Measurements from ENCODE around the gene PRKCZ. TPM values are rescaled to one million over a fixed set of nuclear protein-coding genes. Genes with fewer than 3 reads are reported as not detected.

Gene PRKCZ
- total and polyA plus RNA-seq, 2 experiments from 2014 or later, result 26.2 to 36.9 TPM

- Mint-ChIP-seq H3K36me3 (ENCODE audit: low read depth) (no peaks in the 10 kb centered on the region), H3K4me1 (peaks cover 19% of the 10 kb centered on the region), H3K9me3 (no peaks in the 10 kb centered on the region), H3K27me3 (ENCODE audit: insufficient read depth, low read depth, poor library complexity) (peaks cover 24% of the 10 kb centered on the region), H3K27ac (no peak overlapping the region), H3K4me3 (no peak overlapping the region)
- no peaks in the 10 kb centered on the region for H3K9me2 ChIP-seq (ENCODE audit: insufficient read depth)
- H3K27ac ChIP-seq (ENCODE audit: low read depth), result no peak overlapping the region
- peaks cover 10% of the 10 kb centered on the region; the same call in 1 of the 2 replicates for H3K4me1 ChIP-seq (ENCODE audit: insufficient read depth)
- no peaks in the 10 kb centered on the region for H4K20me1 ChIP-seq (replicated peaks; ENCODE audit: insufficient read depth)
- ATAC-seq, result no peak
- TF ChIP-seq STAT1 (IDR thresholded peaks at IDR 0.05; ENCODE audit: unreplicated experiment) (no peak), CREB1 (CRISPR knock-in tag; IDR thresholded peaks at IDR 0.05; ENCODE audit: low read depth) (no peak), ZNF462 (CRISPR knock-in tag; IDR thresholded peaks at IDR 0.05) (no peak), EZH2 (IDR thresholded peaks at IDR 0.05; ENCODE audit: low read depth, unreplicated experiment) (no peak), REST (IDR thresholded peaks at IDR 0.05; ENCODE audit: unreplicated experiment) (no peak), CTCF (conservative IDR thresholded peaks at IDR 0.05; ENCODE audit: low read depth in 2 of 2) (no peak), NANOG (IDR thresholded peaks at IDR 0.05; ENCODE audit: borderline replicate concordance) (no peak), EZH2phosphoT487 (IDR thresholded peaks at IDR 0.05; ENCODE audit: unreplicated experiment) (no peak), ZNF114 (CRISPR knock-in tag; IDR thresholded peaks at IDR 0.05) (no peak), ETS1 (IDR thresholded peaks at IDR 0.05) (no peak), ZNF331 (CRISPR knock-in tag; IDR thresholded peaks at IDR 0.05; ENCODE audit: low read depth) (no peak), JUNB (IDR thresholded peaks at IDR 0.05; ENCODE audit: unreplicated experiment) (no peak), POLR2AphosphoS5 (IDR thresholded peaks at IDR 0.05; ENCODE audit: low read depth) (no peak)
- peaks cover 6% of the 10 kb centered on the region; the same call in 1 of the 2 replicates for H3K27me3 ChIP-seq (ENCODE audit: insufficient read depth)
- no peak overlapping the region for H3K4me2 ChIP-seq
- no peak for DNase-seq (ENCODE audit: low spot score)
- H2AFZ ChIP-seq, result no peak overlapping the region
- no peaks in the 10 kb centered on the region for H3K36me3 ChIP-seq (ENCODE audit: insufficient read depth)
- no peaks in the 10 kb centered on the region; the same call in 1 of the 2 replicates for H3K79me2 ChIP-seq (replicated peaks; ENCODE audit: insufficient read depth)
- no peak overlapping the region for H3K4me3 ChIP-seq
- peaks cover 7% of the 10 kb centered on the region; the same call in 1 of the 2 replicates for H3F3A ChIP-seq (replicated peaks; ENCODE audit: low read depth)
Observed at GRCh38 chr1:2202843-2203601, 152.8 kb downstream of the PRKCZ start.
